ENCODE data around the gene SUV39H1.
"Not testable (repeated sequence)": the region's sequence is repeated elsewhere in the genome, so short reads cannot be mapped to it uniquely, and the experiment has no call there.

Gene SUV39H1

DNA sequence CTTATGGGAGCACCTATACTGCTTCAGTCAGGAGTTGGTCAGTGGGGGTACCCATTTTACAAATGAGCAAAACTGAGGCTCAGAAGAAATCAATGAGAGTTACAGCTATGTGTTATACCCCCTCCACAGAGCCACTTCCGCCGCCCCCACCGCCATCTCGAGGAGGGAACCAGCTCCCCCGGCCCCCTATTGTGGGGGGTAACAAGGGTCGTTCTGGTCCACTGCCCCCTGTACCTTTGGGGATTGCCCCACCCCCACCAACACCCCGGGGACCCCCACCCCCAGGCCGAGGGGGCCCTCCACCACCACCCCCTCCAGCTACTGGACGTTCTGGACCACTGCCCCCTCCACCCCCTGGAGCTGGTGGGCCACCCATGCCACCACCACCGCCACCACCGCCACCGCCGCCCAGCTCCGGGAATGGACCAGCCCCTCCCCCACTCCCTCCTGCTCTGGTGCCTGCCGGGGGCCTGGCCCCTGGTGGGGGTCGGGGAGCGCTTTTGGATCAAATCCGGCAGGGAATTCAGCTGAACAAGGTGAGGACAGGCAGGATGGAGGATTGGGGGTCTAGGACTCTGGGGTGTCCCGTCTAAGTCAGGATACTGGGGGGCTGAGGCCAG lies 7.9 kb upstream of the SUV39H1 start:
- no peak for ATAC-seq

DNA sequence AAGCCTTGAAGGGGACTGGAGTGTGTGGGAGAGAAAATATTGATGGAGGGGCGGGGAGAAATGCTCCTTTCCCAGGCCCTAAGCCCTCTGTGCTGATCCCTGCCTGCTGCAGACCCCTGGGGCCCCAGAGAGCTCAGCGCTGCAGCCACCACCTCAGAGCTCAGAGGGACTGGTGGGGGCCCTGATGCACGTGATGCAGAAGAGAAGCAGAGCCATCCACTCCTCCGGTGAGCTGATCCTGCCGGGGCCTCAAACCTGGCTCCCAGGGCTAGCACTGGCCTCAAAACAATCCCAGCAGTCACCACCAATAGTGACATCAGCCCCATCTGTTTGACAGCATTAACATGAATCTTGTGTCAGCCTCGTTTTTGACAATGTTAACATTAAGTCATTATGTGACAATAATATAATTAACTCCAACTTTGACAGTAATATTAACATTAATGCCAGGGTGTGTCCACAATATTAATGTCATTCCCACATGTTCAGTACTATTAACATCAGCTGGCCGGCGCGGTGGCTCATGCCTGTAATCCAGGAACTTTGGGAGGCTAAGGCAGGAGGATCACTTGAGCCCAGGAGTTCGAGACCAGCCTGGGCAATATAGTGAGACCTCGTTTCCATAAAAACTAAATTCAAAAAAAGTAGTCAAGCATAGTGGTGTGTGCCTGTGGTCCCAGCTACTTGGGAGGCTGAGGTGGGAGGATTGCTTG lies 7.2 kb upstream of the SUV39H1 start:
- no peak for ATAC-seq

DNA sequence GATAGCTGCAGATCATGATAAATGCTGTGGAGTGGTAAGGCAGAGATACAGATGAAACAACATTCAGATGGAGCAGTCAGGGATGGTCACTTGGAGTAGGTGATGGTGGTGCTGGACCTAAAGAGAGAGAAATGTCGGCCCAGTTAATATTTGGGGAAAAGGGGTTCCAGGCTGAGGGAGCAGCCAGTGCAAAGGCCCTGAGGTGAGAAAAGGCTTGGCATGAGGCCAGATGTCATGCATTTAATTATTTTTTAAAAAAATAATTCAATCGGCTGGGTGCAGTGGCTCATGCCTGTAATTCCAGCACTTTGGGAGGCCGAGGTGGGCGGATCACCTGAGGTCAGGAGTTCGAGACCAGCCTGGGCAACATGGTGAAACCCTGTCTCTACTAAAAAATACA lies 4.8 kb upstream of the SUV39H1 start:
- not testable (repeated sequence) for ATAC-seq

DNA sequence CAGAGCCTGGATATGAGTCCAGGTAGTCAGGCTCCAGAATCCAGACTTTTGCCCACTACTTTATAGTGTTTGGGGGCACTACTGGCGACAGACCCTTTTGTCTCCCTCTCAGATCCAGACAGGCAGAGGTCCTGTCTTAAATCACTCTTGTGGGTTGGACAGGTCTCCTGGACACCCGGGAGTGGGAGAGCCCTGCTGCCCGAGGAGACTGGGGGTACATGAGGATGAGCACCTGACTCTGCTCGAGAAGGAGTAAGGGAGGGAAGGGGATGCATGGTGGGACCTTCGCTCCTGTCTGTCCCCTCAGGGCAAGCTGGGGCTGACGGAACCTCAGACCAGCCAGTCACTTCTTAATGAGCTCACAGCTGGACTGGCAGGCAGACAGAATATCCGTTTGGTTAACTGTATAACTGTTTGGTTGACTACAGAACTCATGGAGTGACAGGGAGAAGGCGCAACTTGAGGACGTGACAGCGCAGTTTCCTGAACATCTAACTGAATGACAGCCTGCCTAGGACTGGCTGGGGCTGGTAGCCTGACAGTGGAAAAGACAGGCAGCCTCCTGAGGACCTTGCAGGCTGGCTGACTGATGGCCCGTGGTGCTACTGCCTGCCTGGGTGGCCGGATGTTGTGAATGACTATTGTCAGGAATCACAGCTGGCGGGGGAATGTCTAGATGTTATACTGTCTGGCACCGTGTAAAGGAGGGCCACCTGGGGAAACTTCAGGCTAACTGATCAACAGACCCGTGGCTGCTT lies 1.6 kb upstream of the SUV39H1 start:
- ATAC-seq: no peak

DNA sequence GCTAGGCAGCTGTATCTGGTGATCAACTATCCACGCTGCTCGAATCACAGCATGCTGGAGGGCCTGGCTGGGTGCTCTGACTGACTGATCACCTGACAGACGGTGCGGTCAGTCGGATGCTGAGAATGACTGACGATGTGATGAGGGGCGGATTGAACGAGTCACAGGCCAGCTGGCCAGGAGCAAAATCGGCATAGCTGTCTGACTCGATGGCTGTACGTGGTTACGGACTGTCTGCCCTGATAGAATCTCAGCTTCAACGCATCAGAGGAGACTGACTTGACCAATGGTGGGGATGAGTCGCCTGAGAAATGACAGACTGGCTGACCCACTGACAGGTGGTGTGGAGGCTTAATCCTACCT lies 1.0 kb upstream of the SUV39H1 start:
- ATAC-seq: no peak

DNA sequence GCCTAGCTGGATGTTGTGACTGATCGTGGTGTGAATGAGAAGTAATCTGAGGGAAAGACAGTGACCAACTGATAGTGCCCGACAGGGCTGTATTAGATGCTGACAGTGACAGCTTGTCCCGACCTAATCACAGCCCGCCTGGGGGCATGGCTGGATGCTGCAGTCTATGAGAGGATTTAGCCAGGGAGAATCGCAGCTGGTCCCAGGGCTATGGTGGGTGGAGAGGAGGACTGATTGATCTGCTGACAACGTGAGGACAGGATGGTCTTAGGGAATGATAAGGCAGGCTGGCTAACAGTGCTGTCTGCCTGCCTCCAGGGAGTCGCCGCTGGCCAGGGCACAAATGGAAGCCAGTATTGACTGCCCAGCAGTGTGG lies 621 bp upstream of the SUV39H1 start:
- ATAC-seq: no peak

DNA sequence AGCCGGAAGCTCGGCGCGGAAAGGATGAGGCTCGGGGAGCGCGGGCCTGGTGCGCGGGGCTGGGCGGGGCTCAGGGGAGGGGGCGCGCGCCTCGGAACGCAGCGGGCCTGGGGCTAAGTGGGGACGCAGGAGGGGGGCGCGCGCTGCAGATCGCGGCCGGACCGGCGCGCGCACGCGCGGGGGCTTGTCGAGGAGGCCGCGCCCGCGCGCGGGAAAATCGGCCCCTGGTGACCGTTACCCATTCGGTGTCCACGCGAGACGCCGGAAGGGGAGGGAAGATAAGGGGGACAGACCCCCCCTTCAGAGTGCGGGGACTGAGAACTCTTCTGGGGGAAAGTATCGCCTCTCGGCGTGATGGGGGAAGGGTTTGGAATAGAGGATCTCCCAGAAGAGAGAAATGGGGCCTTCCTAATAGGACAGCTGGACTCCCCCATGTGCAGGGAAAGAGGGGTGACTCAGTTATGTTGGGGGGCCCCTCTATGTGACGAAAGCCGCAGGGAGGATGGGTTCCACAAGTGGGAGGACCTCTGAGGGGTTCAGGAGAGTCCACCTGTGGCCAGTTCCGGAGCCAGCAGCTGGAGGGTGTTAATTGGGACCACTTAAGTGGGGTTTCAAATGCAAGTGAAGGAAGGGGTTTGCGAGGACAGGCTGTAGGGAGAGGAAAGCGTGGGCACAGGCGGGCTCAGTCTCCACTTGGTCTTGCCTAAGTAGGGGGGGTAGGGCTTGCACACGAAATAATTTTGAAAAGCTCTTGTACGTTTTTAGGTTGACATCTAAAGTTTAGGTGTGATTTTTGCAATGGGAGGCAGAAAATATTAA lies 584 bp downstream of the SUV39H1 start:
- ATAC-seq: peak; percentile 4 to 6

DNA sequence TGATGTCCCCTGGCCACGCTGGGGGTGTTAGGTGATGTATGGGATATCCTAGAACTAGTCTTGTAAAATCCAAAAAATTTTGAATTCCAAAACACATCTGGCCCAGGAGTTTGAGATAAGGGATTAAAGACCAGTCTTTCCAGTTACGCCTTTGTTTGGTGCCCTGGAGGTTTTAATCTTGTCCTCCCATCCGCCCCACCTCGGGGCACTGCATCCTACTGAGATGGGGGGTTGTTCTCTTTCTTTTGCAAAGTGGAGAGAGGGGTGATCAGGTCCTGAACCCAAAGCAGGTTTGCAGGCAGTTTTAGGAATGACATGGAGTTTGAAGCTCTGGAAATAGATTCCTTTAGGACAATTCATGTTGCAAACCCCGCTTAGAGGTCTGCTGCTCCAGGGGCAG lies 1.8 kb downstream of the SUV39H1 start:
- no peak for ATAC-seq

DNA sequence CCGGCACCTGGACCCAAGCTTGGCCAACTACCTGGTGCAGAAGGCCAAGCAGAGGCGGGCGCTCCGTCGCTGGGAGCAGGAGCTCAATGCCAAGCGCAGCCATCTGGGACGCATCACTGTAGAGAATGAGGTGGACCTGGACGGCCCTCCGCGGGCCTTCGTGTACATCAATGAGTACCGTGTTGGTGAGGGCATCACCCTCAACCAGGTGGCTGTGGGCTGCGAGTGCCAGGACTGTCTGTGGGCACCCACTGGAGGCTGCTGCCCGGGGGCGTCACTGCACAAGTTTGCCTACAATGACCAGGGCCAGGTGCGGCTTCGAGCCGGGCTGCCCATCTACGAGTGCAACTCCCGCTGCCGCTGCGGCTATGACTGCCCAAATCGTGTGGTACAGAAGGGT lies 3.7 kb downstream of the SUV39H1 start:
- no peak for ATAC-seq

DNA sequence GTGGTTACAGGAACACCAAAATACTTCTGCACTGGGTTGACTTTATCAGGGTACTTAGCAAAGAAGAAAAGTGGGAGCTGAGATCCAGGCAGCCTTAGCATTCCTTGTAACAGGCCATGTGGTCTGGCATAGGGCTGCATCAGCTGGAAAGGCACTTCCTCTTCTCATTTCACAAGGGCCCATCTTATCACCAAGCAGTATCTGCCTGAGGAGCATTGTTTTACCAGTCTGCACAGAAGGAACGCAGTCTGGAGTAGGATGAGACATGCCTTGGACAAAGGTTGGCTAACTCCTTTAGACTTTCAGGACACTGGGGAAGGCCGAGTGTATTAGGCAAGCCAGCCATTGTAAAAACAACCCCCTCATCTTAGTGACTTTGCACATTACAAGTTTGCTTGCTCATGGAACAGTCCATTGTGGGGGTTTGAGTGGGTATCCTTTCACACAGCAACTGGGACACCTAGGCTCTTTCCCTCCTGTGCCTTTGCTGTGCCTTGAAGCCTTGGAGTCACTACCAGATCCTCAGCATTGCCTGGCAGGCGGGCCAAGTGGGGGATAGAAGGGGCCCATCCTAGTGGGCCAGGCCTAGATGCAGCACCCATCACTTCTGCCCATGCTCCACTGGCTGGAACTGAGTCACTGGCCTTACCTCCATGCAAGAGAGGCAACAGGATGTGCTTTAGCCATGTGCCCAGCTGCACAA lies 4.6 kb downstream of the SUV39H1 start:
- no peak for ATAC-seq

DNA sequence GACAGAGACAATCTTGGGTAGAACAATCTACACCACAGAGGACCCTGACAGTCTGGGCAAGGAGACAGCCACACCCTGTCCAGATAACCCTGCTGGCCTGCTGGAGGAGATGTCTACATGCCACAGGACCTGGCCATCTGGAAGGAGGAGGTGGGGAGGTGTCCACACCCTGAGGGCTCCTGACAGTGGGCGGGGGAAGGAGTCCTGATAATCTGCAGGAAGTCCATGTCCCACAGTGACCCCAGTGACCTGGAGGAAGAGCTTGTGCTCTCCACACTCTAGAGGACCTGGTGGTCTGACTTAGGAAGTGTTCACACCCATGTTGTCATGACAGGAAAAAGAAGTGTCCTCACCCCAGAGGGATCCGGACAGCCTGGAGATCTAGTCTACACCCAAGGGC lies 5.5 kb downstream of the SUV39H1 start:
- no peak for ATAC-seq

DNA sequence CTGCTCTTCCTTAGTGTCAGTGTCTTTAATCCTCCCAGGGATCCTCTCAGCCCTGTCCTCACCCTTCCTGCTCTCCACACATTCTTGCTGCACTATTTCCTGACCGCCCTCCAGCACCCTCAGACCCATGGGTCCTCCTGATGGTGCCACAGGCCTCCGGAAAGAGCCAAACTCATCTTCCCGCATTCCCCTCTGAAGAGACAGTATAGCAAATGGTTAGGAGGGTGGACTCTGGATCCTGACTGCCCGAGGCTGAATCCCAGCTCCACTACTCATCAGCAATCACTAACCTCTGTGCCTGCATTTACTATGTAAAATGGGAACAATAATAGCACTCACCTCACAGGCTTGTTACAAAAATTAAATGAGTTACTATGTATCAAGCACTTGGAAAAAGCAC lies 6.2 kb downstream of the SUV39H1 start:
- ATAC-seq: no peak

DNA sequence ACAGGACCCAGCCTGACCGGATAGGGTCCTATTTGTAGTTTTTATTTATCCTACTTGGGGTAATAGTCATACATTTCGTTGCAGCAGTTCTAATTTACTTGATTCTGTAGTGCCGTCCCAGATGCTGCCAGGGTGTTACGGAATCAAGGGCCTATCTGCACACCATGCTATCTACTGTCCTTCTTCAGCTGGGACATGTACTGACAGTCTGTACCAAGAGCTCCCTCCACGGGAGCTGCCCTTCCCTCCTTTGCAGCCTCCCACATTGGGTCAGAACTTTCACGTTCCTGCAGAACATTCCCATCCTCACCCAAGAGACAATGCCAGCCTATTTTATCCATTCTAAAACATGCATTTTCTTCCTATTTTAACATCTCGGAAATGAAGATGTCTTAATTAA lies 6.7 kb downstream of the SUV39H1 start:
- ATAC-seq: no peak

DNA sequence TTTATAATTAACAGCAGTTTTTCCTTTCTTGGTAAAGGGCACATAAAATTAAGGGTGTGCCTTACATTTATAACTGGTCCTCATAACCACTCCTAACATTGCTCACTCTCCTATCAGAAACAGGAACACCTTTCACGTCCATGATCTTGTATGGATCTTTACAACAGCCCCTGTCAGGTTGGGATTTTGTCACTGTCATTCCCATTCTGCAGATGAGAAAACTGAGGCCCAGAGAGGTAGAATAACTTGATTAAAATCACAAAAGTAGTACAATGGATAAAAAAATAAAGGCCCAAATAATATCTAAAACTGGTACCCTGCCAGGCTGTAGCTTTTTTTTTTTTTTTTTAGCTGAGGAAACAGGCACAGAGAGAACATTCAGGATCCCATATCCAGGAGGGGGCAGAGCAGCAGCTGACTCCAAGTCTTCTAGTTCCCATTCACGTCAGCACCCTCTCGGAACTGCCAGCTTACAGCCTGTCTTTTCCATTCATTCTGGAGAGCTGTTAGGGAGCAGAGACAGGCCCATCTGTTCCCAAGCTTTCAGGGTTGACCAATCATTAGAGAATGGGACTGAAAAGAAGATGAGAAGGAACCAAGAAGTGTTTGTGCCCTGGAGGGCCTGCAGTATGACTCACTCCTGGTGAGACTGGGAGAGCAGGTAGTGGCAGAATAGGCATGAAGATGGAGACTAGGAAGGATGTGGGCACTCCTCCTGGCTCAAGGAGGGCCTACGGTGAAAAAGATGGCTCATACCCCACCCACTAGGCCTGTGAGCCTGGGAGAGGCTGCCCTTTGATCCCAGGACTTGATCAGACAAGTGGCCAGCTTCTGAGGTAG lies 7.3 kb downstream of the SUV39H1 start:
- no peak for ATAC-seq

DNA sequence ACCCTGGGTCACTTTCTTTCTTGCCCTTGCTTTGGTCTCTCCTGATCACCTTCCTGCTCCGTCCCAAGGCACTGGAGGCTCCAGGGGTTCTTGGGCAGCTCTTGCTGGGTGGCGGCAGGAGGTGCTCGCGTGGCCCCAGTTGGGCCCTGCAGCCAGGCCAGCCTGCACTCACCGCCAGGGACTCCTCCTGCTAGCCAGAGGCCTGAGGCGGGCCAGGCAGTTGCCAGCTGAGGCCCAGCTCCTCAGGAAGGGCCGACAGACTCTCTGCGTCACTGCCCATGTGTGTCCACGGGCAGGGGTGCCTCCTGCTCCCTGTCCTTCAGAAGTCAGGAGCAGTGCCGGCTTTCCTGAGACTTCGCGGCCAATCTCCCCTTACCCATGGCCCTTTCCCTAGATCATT lies 9.3 kb downstream of the SUV39H1 start:
- ATAC-seq: no peak

DNA sequence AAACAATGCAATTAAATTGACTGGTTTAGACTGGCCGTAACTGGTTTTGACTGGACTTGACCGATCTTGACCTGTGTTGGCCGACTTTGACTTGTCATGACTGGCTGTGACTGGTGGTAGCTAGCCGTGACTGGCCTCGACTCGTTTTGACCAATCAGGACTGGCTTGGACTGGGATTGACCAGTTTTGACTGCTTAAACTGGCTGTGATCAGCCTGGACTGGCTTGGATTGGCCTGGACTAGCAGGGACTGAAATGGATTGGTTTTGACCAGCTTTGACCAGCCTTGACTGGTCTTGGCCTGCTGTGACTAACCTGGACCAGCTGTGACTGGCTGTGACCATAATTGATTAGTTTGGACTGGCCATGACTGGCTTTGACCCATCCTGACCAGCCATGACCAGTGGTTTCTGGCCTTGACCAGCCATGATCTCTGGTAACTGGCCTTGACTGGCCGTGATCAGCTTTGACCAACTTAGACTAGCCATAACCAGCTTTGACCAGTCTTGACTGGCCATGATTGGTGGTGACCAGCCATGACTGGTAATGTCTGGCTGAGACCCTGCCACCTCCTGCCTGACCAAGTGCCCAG lies 13.1 kb downstream of the SUV39H1 start:
- ATAC-seq: no peak

DNA sequence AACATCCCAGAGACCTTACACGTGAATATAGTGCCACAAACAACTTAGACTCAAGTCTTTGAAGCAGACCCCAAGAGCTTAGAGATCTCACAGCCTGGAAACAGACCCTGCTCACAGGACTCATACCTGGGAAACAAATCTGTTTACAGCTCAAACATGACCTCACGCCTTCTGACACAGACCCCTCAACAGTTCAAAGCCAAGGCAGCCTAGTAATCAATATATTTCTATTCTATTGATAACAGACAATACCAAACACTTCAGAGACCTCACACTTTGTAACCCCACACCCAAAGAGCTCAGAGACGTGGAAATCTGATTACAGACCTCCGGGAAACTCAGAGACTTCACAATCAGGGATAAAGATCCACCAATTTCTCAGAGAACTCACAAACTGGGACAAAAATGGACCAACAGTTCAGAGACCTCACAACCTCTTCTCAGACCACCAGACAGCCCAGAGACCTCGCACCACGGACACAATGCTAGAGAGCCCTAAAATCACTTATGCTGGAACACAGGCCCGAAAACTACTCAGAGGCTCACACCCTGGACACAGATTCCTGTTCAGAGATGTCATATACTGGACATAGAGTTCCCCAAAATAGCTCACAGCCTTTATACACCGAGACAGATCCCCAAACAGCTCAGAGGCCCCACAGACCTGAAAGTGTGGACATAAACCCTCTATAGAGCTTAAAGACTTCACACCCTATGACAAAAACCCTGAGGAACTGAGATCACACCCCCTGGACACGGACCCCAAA lies 14.8 kb downstream of the SUV39H1 start:
- no peak for ATAC-seq

DNA sequence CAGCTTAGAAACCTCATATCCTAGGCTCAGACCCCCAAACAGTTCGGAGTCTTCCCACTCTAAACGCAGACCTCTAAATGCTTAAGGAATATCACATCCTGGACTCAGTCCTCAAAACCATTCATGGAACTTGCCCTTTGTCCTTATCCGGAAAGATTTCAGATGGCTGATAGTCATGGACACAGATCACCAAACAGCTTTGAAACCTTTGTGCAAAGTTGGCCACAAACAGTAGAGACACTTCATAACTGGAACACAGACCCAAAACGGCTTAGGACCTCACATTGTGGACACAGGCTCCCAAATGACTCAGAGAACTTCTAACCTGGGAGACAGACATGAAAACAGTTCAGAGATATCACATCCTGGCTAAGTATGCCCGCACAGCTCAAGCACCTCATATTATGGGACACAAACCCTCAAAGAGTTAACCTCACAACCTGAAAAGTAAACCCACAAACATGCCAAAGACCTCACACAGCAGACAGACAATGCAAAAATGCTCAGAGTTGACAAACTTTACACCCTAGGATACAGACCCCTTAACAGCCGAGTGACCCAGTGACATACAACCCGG lies 15.5 kb downstream of the SUV39H1 start:
- no peak for ATAC-seq

DNA sequence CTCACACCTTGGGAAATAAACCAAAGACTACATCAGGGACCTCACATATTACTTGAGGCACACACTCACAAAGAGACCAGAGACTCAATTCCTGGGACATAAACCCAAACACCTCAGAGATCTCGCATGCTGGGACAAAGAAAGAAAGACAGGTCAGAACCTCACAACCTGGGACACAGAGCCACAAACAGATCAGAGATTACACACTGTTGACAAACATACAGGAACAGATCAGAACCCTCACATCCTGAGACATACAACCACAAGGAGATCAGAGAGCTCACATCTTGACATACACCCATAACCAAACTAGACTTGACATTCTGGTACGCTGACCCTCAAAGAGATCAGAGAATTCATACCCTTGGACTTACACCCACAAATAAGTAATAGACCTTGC lies 17.3 kb downstream of the SUV39H1 start:
- peak in 1 of 2 donors; percentile 15 for ATAC-seq

DNA sequence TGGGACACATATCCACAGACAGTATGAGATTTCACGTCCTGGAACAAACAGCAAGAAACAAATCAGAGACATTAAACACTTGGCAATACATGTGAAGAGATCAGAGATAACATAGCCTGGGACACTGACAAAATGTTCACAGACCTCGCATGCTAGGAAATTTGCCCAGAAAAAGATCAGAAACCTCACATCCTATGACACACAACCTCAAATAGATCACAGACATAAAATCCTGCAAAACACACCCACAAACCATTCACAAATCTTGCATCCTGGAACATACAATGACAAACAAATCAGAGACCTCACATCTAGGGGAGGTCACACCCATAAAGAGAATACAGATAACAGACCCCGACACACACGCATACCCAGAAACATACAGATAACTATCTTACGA lies 18.0 kb downstream of the SUV39H1 start:
- peak; percentile 8 for ATAC-seq

Data from activated CD4-positive, CD25-positive, alpha-beta regulatory T cell treated with anti-CD3 and anti-CD28 coated beads, Interleukin-2, amount 50 U/mL, for 24 hours (primary cell).